Non-pigmented ciliary epithelial cell (primary cell): ENCODE results near the gene ZNF578.
"Not testable (repeated sequence)": the region's sequence is repeated elsewhere in the genome, so short reads cannot be mapped to it uniquely, and the experiment has no call there.

Source experiments
- DNase-seq: peaks from one replicate; pipeline ENCODE4 v3.0.0-alpha.2; 2010; ENCODE audit warnings: low read depth

Gene ZNF578

DNA sequence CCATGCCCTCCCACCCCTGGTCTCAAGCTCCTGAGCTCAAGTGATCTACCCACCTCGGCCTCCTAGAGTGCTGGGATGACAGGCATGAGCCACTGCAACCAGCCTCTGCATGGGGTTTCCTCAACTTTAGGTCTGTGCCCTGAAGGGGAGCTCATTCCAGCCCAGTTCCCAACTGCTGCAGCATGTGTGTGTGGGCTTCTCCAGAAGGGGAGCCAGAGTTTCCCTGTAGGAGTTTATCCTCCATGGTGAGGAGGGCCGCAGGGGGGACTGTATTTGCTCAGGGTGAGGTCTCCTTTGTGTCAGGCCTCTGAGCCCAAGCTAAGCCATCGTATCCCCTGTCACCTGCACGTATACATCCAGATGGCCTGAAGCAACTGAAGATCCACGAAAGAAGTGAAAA, 62.8 kb downstream of the ZNF578 start:
- DNase-seq, result no peak

DNA sequence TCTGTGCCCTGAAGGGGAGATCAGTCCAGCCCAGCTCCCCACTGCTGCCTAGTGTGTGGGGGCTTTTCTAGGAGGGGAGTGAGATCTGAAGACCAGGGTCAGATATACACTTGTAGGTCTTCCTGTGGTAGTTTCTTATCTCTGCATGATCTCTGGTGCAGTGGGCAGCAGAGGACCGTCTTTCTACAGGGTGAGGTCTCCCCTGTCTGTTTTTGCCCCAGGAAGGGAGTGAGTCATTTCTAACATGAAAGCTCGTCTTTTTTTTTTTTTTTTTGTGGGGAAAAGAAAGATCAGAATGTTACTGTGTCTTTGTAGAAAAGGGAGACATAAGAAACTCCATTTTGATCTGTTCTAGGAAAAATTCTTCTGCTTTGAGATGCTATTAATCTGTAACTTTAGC, 65.3 kb downstream of the ZNF578 start:
- no peak for DNase-seq

DNA sequence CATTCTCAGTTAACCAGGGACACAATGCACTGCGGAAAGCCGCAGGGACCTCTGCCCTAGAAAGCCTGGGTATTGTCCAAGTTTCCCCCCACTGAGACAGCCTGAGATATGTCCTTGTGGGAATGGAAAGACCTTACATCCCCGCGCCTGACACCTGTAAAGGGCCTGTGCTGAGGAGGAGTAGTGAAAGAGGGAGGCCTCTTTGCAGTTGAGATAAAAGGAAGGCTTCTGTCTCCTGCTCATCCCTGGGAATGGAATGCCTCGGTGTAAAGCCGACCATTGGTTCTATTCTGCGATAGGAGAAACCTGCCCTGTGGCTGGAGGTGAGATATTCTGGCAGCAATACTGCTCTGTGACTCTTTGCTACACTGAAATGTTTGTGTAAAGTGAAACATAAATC, 65.8 kb downstream of the ZNF578 start:
- DNase-seq, result not testable (repeated sequence)

DNA sequence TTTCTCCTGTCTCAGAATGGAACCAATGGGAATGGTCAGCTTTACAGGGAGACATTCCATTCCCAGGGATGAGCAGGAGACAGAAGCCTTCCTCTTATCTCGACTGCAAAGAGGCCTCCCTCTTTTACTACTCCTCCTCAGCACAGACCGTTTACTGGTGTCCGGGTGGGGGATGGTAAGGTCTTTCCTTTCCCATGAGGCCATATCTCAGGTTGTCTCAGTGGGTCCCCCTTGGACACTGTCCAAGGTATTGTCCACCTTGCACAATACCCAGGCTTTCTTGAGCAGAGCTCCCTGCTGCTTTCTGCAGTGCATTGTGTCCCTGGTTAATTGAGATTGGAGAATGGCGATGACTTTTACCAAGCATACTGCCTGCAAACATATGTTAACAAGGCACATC, 66.7 kb downstream of the ZNF578 start:
- DNase-seq, result no peak

DNA sequence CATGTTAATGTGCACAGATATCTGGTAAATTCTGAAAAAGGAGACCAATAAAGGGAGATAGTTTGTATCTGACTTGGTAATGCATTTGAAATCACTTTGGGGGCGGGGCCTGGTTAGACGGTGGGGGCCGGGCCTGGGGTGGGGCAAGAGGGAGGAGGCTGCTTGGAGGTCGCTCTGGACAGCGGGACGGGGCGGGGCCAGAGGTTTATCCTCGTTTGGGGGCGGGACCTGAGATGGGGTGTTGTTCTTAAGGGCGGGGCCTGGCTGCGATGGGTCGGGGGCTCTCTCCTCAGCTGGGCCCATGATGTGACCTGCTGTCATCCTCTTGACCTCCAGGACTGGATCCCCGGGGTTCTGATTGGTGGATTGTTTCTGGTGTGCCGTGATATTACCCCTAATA, 69.2 kb downstream of the ZNF578 start:
- DNase-seq, result no peak

DNA sequence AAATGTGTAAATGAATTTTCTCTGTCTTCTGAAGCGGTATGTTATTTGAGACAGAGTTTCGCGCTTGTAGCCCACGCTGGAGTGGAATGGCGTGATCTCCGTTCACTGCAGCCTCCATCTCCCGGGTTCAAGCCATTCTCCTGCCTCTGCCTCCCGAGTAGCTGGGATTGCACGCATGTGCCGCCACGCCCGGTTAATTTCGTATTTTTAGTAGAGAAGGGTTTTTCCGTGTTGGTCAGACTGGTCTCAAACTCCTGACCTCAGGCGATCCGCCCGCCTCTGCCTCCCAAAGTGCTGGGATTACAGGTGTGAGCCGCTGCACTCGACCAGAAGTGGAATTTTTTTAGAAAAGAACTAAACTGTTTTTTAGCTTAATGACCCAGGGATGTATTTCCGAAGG, 70.7 kb downstream of the ZNF578 start:
- DNase-seq, result no peak

DNA sequence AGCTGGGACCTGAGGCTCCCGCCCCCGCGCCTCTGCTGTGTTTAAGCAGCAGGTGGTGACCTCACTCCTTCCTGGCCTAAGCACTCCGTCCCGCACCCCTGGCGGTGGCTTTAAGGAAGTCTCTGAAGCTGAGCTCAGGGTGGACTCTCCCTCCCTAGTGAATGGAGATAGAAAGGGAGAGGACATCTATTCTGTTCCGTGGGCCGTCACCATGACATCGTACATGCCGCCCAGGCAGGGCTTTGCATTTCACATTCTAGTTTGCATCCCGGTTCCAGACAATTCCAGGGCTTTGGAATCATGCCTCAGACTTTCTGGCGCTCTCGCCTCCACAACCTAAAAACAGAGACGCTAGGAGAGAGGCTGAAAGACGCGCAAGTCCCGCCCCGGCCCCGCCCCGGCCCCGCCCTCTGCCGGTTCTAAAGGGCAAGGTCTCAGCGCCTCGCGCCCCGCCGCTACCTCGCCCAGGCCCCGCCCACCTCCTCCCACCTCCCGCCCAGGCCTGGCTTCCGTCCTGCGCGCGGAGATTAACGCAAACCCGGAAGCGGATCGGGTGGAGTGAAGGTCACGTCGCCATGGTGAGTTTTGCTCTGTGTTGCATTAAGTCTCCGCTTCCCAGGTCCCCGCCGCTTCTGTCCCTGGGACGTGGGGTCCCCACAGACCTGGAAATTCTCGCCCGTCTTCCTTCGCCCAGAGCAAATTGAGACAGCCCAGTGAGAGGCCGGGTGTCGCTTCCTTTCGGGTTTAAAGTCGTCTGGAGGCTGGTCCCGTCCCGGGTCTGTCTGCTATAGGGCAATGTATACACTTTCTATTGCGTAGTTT, 74.0 kb downstream of the ZNF578 start, which contains the start of gene ZNF808:
Gene ZNF808, plus strand, starts transcription at position 535 of the 822 bp plus-strand sequence. CDS start 15,617 bp downstream, outside the sequence.
- peak; percentile 74 for DNase-seq

DNA sequence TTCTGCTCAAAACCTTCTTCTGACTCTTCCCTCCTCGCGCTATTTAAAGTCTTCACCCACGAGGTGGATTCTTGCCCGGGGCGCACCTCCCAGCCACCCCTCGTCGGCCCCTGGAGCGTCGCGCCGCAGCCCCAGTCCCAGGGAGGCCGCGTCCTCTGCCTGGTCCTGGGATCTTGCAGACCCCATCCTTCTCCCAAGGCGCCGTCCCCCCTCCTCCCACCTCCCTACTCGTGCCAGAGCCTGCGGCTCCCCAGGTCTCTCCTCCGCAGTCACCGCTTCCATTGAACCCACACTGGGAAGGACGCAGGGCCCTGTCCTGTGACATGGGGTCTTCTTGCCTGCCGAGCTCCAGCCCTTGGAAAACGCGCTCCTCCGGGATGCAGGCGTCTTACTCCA, 74.6 kb downstream of the ZNF578 start:
- no peak for DNase-seq

DNA sequence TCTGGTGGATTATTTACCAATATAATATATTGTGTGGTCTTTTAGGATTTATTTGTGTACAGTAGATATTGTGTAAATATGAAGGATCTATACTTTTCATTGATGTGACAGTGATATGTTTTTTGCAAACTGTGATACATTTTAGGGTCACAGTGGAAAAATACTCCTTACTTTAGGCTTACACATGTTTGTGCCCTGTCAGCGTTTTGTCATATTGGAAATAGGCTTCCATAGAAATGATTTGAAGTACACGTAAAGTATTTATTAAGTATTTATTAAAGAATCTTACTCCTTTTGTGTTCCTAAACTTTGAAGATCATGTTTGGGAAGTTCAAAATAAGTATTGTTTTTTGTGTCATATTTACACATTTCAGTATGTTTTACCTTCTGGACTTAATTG, 79.1 kb downstream of the ZNF578 start:
- no peak for DNase-seq

DNA sequence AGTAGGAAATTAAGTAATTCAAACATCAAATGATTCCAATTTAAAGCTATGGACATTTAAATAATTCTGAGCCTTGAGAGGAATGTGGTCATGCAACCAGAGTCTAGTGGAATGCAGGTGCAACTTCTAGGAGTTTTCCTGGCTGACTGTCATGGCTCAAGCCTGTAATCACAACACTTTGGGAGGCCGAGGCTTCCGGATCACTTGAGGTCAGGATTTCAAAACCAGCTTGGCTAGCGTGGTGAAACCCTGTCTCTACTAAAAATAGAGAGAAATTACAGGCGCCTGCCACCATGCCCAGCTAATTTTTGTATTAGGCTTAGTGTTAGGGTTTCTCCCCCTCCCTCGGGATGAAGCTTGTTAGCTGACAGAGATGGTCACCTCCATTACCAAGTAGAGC, 80.5 kb downstream of the ZNF578 start:
- DNase-seq, result no peak

DNA sequence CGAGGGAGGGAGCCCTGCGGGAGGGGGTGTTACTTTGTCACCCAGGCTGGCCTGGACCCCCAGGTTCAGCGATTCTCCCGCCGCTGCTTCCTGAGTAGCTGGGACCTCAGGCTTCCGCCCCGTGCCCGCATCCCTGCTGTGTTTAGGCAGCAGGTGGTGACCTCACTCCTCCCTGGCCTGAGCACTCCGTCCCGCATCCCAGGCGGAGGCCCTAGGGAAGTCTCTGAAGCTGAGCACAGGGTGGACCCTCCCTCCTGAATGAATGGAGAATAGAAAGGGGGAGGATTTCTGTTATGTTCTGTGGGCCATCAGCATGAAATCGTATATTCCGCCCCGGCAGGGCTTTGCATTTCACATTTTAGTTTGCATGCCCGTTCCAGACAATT, 82.0 kb downstream of the ZNF578 start:
- not testable (repeated sequence) for DNase-seq

DNA sequence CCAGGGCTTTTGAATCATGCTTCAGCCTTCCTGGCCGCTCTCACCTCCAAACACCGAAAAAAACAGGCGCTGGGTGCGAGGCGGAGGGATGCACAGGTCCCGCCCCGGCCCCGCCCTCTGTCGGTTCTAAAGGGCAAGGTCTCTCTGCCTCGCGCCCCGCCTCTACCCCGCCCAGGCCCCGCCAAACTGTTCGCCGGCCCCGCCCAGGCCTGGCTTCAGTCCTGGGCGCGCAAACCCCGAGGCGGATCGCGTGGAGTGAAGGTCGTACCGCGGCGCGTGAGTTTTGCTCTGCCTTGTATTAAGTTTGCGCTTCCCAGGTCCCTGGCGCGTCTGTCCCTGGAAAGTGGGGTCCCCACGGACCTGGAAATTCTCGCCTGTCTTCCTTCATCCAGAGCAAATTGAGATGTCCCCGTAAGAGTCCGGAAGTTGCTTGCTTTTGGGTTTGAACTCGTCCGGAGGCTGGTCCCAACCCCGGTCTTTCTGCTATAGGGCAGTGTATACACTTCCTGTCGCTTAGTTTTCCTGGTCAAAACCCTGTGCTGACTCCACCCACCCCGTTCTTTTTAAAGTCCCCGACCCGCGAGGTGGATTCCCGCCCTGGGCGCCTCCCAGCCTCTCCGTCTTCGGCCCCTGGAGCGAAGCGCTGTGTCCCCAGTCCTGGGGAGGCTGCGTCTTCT, 82.6 kb downstream of the ZNF578 start:
- DNase-seq, result no peak

DNA sequence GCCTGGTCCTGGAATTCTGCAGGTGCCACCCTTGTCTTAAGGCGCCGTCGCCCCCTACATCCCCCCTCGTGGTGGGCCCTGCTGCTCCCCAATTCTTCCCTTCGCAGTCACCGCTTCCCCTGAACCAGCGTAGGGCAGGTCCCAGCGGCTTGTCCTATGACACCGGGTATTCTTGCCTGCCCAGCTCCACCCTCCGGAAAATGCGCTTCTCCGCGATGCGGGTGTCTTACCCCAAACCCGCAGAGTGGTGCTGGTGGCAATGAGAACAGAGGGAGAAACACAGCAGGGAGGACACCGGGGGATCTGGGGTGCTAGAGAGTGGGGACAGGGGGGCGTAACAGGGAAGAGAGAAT, 83.1 kb downstream of the ZNF578 start:
- DNase-seq, result no peak

DNA sequence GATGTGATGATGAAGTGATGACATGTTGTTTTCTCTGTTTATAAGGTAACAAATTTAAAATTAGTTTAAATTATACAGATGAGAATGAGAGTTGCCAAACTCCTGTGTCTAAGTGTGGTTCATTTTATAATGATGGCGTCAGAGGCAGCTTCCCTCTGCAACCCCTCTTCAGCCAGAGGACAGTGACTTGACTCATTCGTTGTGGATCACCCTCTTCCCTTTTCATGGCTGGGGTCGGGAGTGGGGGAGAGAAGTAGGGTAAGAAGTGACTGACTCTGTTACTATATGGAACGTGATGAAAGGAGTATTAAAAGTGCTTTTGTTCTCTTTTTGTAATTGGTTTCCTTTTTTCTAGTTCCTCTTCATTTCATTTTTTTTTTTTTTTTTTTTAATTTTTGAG, 85.5 kb downstream of the ZNF578 start:
- not testable (repeated sequence) for DNase-seq

DNA sequence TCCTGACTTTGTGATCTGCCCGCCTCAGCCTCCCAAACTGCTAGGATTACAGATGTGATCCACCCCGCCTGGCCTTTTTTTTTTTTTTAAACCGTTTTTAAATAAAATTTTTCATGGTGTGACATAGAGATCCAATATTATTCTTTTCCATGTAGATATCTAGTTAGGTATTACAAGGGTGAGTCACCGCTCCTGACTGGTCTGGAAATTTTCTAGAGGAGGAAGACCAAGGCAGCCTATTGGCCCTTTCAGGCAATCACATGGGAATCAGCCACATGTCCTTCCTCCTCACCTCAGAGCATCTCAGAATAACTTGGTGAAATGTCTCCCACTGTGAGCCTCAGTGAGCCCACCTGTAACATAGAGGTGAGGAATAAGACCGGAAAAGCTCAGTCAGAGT, 87.8 kb downstream of the ZNF578 start:
- not testable (repeated sequence) for DNase-seq

DNA sequence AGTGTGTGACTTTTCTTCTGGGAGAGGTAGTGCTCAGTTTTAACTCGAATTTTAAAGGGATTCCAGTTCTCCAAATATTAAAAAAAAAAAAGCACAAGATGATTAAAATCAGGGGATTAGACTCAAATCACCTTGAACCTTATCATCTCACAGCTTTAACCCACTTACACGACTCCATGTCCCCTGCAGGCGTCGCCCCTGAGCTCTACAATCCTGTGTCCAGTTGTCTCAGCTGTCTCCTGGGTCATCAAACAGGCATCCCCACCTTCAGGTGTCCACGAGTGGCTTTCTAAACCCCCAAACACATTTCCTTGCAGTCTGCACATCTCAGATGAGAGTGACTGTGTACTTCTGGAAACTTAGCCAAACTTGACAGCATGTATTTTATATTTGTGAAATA, 88.3 kb downstream of the ZNF578 start:
- DNase-seq, result no peak

DNA sequence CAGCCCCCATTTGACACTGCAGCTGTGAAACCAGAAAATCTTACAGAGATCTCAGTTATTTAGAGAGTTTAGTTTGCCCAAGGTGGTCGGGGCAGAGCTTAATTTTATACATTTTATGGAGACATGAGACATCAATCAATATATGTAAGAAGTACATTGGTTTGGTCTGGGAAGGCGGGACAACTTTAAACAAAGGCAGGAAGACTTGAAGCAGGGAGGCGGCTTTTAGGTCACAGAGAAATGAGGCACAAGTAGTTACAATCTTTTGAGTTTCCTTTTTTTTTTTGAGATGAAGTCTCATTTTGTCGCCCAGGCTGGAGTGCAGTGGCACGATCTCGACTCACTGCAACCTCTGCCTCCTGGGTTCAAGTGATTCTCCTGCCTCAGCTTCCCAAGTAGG, 89.2 kb downstream of the ZNF578 start:
- DNase-seq, result not testable (repeated sequence)

DNA sequence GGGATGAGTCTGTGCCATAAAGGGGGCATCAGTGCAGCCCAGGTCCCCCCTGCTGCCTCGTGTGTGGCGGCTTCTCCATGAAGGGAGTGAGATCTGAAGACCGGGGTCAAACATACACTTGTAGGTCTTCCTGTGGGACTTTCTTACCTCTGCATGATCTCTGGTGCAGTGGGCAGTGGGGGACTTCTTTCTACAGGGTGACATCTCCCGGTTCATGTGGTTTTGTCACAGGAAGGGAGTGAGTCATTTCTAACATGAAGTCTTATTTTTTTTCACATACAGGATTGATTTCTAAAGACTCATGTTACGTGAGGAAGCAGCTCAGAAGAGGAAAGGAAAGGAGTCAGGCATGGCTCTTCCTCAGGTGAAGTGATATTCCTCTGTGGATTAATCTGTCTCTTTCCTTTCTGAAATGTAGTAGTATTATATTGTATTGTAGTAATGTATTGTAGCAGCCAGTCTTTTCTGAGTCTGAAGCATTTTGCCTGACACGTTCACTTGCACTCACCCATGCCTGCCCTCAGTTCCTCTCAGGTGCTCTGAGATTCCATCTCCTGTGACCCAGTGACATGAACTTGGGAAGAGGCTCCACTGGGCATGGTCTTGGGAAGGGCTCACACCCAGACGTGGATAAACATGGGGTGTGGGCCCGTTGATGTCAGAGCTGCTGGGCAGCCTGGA, 89.8 kb downstream of the ZNF578 start:
- DNase-seq, result no peak

DNA sequence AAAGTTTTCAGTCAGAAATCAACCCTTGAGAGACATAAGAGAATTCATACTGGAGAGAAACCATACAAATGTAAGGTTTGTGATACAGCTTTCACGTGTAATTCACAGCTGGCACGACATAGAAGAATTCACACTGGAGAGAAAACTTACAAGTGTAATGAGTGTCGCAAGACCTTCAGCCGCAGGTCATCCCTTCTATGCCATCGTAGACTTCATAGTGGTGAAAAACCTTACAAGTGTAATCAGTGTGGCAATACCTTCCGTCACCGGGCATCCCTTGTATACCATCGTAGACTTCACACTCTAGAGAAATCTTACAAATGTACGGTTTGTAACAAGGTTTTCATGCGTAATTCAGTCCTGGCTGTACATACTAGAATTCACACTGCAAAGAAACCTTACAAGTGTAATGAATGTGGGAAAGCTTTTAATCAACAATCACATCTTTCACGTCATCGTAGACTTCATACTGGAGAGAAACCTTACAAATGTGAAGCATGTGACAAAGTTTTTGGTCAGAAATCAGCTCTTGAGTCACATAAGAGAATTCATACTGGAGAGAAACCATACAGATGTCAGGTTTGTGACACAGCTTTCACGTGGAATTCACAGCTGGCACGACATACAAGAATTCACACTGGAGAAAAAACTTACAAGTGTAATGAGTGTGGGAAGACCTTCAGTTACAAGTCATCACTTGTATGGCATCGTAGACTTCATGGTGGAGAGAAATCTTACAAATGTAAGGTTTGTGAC, 101.0 kb downstream of the ZNF578 start:
- no peak for DNase-seq

DNA sequence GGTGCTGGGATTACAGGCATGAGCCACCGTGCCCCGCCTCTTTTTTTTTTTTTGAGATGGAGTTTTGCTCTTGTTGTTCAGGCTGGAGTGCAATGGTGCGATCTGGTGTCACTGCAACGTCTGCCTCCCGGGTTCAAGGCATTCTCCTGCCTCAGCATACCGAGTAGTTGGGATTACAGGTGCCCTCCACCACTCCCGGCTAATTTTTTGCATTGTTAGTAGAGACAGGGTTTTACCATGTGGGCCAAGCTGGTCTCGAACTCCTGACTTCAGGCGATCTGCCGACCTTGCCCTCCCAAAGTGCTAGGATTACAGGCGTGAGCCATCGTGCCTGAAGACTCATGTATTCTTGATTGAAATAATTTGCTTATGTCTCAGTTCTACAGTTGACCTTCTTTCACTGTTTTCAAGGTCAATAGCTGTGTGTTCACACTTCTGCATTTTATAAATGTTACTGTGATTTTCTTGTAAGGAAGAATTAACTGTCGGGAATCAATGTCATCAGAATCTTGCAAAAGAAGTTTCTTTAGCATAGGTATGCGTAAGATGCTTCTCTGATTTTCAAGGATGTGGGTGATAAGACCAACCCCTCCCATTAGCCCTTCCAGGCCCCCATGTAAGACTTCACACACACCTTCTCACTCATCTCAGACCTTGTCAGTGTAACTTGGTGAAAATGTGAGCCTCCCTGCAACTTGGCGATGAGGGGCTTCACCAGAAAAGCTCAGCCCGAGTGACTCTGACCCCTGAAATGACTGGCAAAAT, 104.1 kb downstream of the ZNF578 start:
- DNase-seq, result no peak

DNA sequence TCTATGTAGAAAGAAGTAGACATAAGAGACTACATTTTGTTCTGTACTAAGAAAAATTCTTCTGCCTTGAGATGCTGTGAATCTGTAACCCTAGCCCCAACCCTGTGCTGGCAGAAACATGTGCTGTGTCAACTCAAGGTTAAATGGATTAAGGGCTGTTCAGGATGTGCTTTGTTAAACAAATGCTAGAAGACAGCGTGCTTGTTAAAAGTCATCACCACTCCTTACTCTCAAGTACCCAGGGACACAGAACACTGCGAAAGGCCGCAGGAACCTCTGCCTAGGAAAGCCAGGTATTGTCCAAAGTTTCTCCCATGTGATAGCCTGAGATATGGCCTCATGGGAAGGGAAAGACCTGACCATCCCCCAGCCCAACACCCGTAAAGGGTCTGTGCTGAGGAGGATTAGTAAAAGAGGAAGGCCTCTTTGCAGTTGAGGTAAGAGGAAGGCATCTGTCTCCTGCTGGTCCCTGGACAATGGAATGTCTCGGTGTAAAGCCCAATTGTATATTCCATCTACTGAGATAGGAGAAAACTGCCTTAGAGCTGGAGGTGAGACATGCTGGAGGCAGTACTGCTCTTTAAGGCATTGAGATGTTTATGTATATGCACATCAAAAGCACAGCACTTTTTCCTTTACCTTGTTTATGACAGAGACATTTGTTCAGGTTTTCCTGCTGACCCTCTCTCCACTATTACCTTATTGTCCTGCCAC, 105.5 kb downstream of the ZNF578 start:
- not testable (repeated sequence) for DNase-seq
